ENCODE measurements around the gene MTHFD1L.
"Not testable (repeated sequence)": the region's sequence is repeated elsewhere in the genome, so short reads cannot be mapped to it uniquely, and the experiment has no call there.

DNA sequence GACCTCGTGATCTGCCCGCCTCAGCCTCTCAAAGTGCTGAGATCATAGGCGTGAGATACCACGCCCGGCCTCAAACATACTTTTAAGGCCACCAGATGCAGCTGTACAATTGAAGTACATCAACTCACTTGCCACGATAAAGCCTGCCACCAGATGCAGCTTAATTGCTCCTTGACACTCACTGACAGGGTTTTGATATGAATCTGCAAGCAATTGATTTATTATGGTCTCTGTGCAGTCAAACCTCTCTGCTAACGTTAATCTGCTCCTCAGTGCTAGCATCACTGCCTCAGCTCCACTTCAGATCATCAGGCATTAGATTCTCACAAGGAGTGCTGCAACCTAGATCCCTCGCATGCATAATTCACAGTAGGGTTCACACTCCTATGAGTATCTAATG, 48.9 kb upstream of the MTHFD1L start:
- TF ChIP-seq, protein P1, sequence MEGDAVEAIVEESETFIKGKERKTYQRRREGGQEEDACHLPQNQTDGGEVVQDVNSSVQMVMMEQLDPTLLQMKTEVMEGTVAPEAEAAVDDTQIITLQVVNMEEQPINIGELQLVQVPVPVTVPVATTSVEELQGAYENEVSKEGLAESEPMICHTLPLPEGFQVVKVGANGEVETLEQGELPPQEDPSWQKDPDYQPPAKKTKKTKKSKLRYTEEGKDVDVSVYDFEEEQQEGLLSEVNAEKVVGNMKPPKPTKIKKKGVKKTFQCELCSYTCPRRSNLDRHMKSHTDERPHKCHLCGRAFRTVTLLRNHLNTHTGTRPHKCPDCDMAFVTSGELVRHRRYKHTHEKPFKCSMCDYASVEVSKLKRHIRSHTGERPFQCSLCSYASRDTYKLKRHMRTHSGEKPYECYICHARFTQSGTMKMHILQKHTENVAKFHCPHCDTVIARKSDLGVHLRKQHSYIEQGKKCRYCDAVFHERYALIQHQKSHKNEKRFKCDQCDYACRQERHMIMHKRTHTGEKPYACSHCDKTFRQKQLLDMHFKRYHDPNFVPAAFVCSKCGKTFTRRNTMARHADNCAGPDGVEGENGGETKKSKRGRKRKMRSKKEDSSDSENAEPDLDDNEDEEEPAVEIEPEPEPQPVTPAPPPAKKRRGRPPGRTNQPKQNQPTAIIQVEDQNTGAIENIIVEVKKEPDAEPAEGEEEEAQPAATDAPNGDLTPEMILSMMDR (IDR thresholded peaks at IDR 0.05 in 8 of 11, conservative IDR thresholded peaks at IDR 0.05 in 3 of 11), result not testable (repeated sequence)
- TF ChIP-seq POLR2A, POLR2AphosphoS5 (IDR thresholded peaks at IDR 0.05): not testable (repeated sequence)
